ENCODE results near the gene DMKN.

DNA sequence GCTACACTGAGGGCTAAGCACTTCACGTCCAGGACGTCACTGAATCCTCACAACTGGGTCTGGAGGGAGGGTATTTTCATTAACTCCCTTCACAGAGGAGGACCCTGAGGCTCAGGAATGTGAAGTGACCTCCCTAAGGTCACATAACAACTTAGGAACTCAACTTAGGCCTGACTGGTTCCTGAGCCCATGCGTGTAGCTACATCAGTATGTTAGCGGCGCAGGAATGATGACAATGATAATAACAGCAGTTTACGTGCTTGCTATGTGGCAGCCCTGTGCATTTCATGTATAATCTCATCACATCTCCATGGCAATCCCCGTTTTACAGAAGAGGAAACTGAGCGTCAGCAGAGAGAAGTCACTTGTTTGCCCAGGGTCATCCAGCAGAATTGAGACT is 41.5 kb downstream of the DMKN start:
- TF ChIP-seq, protein P1, sequence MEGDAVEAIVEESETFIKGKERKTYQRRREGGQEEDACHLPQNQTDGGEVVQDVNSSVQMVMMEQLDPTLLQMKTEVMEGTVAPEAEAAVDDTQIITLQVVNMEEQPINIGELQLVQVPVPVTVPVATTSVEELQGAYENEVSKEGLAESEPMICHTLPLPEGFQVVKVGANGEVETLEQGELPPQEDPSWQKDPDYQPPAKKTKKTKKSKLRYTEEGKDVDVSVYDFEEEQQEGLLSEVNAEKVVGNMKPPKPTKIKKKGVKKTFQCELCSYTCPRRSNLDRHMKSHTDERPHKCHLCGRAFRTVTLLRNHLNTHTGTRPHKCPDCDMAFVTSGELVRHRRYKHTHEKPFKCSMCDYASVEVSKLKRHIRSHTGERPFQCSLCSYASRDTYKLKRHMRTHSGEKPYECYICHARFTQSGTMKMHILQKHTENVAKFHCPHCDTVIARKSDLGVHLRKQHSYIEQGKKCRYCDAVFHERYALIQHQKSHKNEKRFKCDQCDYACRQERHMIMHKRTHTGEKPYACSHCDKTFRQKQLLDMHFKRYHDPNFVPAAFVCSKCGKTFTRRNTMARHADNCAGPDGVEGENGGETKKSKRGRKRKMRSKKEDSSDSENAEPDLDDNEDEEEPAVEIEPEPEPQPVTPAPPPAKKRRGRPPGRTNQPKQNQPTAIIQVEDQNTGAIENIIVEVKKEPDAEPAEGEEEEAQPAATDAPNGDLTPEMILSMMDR (IDR thresholded peaks at IDR 0.05 in 2 of 3, conservative IDR thresholded peaks at IDR 0.05 in 1 of 3; ENCODE audit: insufficient read depth in 2 of 3, low read depth in 1 of 3, low read length in 3 of 3): no peak
- TF ChIP-seq MXI1 (IDR thresholded peaks at IDR 0.05; ENCODE audit: low read depth, low read length) (no peak), FOXA3 (CRISPR knock-in tag; conservative IDR thresholded peaks at IDR 0.05 in 1 of 2, IDR thresholded peaks at IDR 0.05 in 1 of 2) (no peak), ZNF121 (CRISPR knock-in tag; conservative IDR thresholded peaks at IDR 0.05) (no peak), RBM22 (IDR thresholded peaks at IDR 0.05; ENCODE audit: low read depth, low read length, poor library complexity, severe bottlenecking) (no peak), ZNF12 (CRISPR knock-in tag; IDR thresholded peaks at IDR 0.05) (no peak), YBX1 (IDR thresholded peaks at IDR 0.05) (no peak), POLR2A (conservative IDR thresholded peaks at IDR 0.05) (no peak), ZNF785 (CRISPR knock-in tag; IDR thresholded peaks at IDR 0.05) (no peak), ZNF274 (IDR thresholded peaks at IDR 0.05; ENCODE audit: borderline replicate concordance, low read depth, low read length) (no peak), TAF1 (IDR thresholded peaks at IDR 0.05; ENCODE audit: control insufficient read depth, extremely low read depth, insufficient read depth, low read length, severe bottlenecking) (no peak)
- TF ChIP-seq, protein P2, sequence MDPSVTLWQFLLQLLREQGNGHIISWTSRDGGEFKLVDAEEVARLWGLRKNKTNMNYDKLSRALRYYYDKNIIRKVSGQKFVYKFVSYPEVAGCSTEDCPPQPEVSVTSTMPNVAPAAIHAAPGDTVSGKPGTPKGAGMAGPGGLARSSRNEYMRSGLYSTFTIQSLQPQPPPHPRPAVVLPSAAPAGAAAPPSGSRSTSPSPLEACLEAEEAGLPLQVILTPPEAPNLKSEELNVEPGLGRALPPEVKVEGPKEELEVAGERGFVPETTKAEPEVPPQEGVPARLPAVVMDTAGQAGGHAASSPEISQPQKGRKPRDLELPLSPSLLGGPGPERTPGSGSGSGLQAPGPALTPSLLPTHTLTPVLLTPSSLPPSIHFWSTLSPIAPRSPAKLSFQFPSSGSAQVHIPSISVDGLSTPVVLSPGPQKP (CRISPR knock-in tag; IDR thresholded peaks at IDR 0.05): no peak
- TF ChIP-seq, protein P3, sequence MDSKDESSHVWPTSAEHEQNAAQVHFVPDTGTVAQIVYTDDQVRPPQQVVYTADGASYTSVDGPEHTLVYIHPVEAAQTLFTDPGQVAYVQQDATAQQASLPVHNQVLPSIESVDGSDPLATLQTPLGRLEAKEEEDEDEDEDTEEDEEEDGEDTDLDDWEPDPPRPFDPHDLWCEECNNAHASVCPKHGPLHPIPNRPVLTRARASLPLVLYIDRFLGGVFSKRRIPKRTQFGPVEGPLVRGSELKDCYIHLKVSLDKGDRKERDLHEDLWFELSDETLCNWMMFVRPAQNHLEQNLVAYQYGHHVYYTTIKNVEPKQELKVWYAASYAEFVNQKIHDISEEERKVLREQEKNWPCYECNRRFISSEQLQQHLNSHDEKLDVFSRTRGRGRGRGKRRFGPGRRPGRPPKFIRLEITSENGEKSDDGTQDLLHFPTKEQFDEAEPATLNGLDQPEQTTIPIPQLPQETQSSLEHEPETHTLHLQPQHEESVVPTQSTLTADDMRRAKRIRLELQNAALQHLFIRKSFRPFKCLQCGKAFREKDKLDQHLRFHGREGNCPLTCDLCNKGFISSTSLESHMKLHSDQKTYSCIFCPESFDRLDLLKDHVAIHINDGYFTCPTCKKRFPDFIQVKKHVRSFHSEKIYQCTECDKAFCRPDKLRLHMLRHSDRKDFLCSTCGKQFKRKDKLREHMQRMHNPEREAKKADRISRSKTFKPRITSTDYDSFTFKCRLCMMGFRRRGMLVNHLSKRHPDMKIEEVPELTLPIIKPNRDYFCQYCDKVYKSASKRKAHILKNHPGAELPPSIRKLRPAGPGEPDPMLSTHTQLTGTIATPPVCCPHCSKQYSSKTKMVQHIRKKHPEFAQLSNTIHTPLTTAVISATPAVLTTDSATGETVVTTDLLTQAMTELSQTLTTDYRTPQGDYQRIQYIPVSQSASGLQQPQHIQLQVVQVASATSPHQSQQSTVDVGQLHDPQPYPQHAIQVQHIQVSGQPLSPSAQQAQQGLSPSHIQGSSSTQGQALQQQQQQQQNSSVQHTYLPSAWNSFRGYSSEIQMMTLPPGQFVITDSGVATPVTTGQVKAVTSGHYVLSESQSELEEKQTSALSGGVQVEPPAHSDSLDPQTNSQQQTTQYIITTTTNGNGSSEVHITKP (IDR thresholded peaks at IDR 0.05; ENCODE audit: partially characterized antibody): no peak
